K562 (cell line): ENCODE measurements around the gene ASIC5. TPM values are rescaled to one million over a fixed set of nuclear protein-coding genes. Genes with fewer than 3 reads are reported as not detected.

ENCODE experiments used
- ATAC-seq: fragments of 200-7000 bp; cut with Tn5 transposase; 3 replicates; pipeline ENCODE4 v1.9.1; 2020; ENCODE audit warnings: moderate library complexity
- BruUV-seq: library from RNA; stranded (reverse); fragments of 400-500 nt; replicated peaks from 2 replicates; lab custom pipeline; 2021; lab: Mats Ljungman, UMichigan
- CTCF ChIA-PET: fragments of 300-600 bp; formaldehyde crosslinking; extraction: SDS; loops from one replicate; lab custom pipeline; 2021; ENCODE audit warnings: low intra/inter-chr PET ratio; lab: Yijun Ruan, JAX
- POLR2A ChIA-PET: fragments of 300-600, 350-650 bp; sonication (Branson Sonifier 250); formaldehyde crosslinking; extraction: SDS; loops from one replicate; lab custom pipeline; 2021; ENCODE audit warnings: antibody characterized with exemption, inconsistent platforms; lab: Yijun Ruan, JAX
- DNase-seq, 4 experiments: peaks; one replicate each; pipeline versions ENCODE4 v3.0.0 to v3.0.0-alpha.2; 2011 to 2018; ENCODE audit warnings: low spot score in 3 of 4, mixed read lengths in 3 of 4; ENCODE audit errors: extremely low read depth in 1 of 4
- FAIRE-seq: peaks from 2 replicates; lab custom pipeline; 2011; peaks lifted over from hg19 to GRCh38; lab: Jason Lieb, UNC
- H2AFZ ChIP-seq: 2 replicates; pipeline ENCODE4 v1.6.0; 2011; ENCODE audit warnings: low read depth, low read length, control low read depth, inconsistent platforms
- H3K27ac ChIP-seq: fragments of 200-600 bp; 3 replicates; pipeline ENCODE4 v1.8.0; 2011; ENCODE audit warnings: low read depth, mild to moderate bottlenecking, control low read depth, inconsistent platforms, low read length, moderate library complexity, mixed read lengths; ENCODE audit errors: extremely low read depth
- H3K27me3 ChIP-seq, 2 experiments: fragments of 300-600 bp in 1 of 2; 2 replicates in 1 of 2; 3 replicates in 1 of 2; pipeline versions ENCODE4 v1.6.0 to v1.8.0; 2011; ENCODE audit warnings: inconsistent platforms in 2 of 2, low read length in 2 of 2, mild to moderate bottlenecking in 1 of 2, mixed read lengths in 1 of 2, moderate library complexity in 1 of 2; ENCODE audit not compliant: control insufficient read depth in 2 of 2, insufficient read depth in 2 of 2
- H3K36me3 ChIP-seq: fragments of 300-600 bp; 3 replicates; pipeline ENCODE4 v1.8.0; 2011; ENCODE audit warnings: mild to moderate bottlenecking, low read length, inconsistent platforms; ENCODE audit not compliant: control insufficient read depth, insufficient read depth
- H3K4me1 ChIP-seq, 2 experiments: fragments of 200-600 bp in 1 of 2; replicated peaks in 1 of 2; 2 replicates in 1 of 2; 3 replicates in 1 of 2; pipeline versions ENCODE4 v1.5.1 to v1.8.0; 2011; ENCODE audit warnings: inconsistent platforms in 2 of 2, low read length in 2 of 2, mild to moderate bottlenecking in 1 of 2, mixed read lengths in 1 of 2, moderate library complexity in 1 of 2; ENCODE audit not compliant: control insufficient read depth in 2 of 2, insufficient read depth in 2 of 2
- H3K4me2 ChIP-seq: 2 replicates; pipeline ENCODE4 v1.6.1; 2011; ENCODE audit warnings: low read length, control low read depth, inconsistent platforms, mixed read lengths; ENCODE audit not compliant: insufficient read depth
- H3K4me3 ChIP-seq: fragments of 200-600 bp; sonication (generic), shearing (Covaris generic); 2 replicates; pipeline ENCODE4 v1.5.1; 2016; ENCODE audit warnings: control low read depth, inconsistent platforms
- H3K79me2 ChIP-seq: fragments of 200-600 bp; 3 replicates; pipeline ENCODE4 v1.8.0; 2011; ENCODE audit warnings: low read length, inconsistent platforms; ENCODE audit not compliant: control insufficient read depth, insufficient read depth
- H3K9ac ChIP-seq, 2 experiments: 2 replicates each; pipeline versions ENCODE4 v1.6.0 to v1.6.1; 2011; ENCODE audit warnings: low read depth in 2 of 2, low read length in 2 of 2, control low read depth in 1 of 2, inconsistent platforms in 1 of 2, mild to moderate bottlenecking in 1 of 2, mixed read lengths in 1 of 2; ENCODE audit not compliant: insufficient read depth in 1 of 2
- H3K9me1 ChIP-seq: one replicate; pipeline ENCODE4 v1.6.0; 2011; ENCODE audit warnings: inconsistent platforms, mild to moderate bottlenecking, low read length, moderate library complexity; ENCODE audit not compliant: control insufficient read depth, insufficient read depth
- H3K9me3 ChIP-seq: replicated peaks from 2 replicates; pipeline ENCODE4 v1.5.1; 2011; ENCODE audit warnings: low read depth, low read length, inconsistent platforms; ENCODE audit not compliant: control insufficient read depth, insufficient read depth
- H4K20me1 ChIP-seq: replicated peaks from 2 replicates; pipeline ENCODE4 v1.6.1; 2011; ENCODE audit warnings: low read length, inconsistent platforms, mixed read lengths; ENCODE audit not compliant: control insufficient read depth, insufficient read depth
- HOXB6 ChIP-seq: fragments of 250-450 bp; sonication (Bioruptor Pico); IDR thresholded peaks from 2 replicates; pipeline ENCODE4 v1.5.1; 2022; ENCODE audit warnings: mild to moderate bottlenecking, borderline replicate concordance
- L3MBTL2 ChIP-seq: fragments of 450-650 bp; IDR thresholded peaks from 2 replicates; pipeline ENCODE4 v1.6.1; 2016; ENCODE audit warnings: mild to moderate bottlenecking, moderate library complexity
- NFXL1 ChIP-seq: fragments of 450-650 bp; formaldehyde crosslinking; IDR thresholded peaks from 2 replicates; pipeline ENCODE4 v1.4.0; 2021; ENCODE audit warnings: mild to moderate bottlenecking
- PHTF2 ChIP-seq: fragments of 250-450 bp; sonication (Bioruptor Pico); IDR thresholded peaks from 2 replicates; pipeline ENCODE4 v1.5.0; 2021; ENCODE audit warnings: mild to moderate bottlenecking
- TCFL5 ChIP-seq: fragments of 250-450 bp; sonication (Bioruptor Pico); conservative IDR thresholded peaks from 2 replicates; pipeline ENCODE4 v1.6.1; 2021; ENCODE audit warnings: mild to moderate bottlenecking, moderate library complexity, matching md5 sums
- ZC3H4 ChIP-seq: sonication (generic); formaldehyde crosslinking; IDR thresholded peaks from 2 replicates; pipeline ENCODE4 v1.9.0; 2021; ENCODE audit warnings: missing genetic modification reagents, borderline replicate concordance
- ZNF699 ChIP-seq: fragments of 250-450 bp; sonication (Bioruptor Pico); IDR thresholded peaks from 2 replicates; pipeline ENCODE4 v1.8.0; 2021; ENCODE audit warnings: mild to moderate bottlenecking, moderate library complexity; ENCODE audit not compliant: insufficient replicate concordance
- WGBS: fragments of 100-300 bp; shearing (Covaris generic); methylation state at CpG from one replicate; pipeline ENCODE4 v1.1.6; 2016; ENCODE audit warnings: low coverage, mixed read lengths; ENCODE audit not compliant: insufficient coverage; ENCODE audit errors: missing lambda C conversion rate; 5-methylcytosine and 5-hydroxymethylcytosine counted together
- in situ Hi-C: fragments of 300-500 bp; cut with MboI; formaldehyde crosslinking; loops from 4 replicates; pipeline ENCODE4 v1.15.0; 2018; ENCODE audit warnings: inconsistent platforms, mixed read lengths
- intact Hi-C: fragments of 100-400 bp; cut with micrococcal nuclease; formaldehyde crosslinking; loops from 2 replicates; pipeline ENCODE4 v1.14.2; 2022
- polyA plus RNA-seq, 8 experiments: library from polyadenylated mRNA; depleted of rRNA in 4 of 8; stranded (reverse) in 5 of 8; unstranded in 3 of 8; fragments of >200 nt; fragmentation: Nextera tagmentation in 2 of 8; fragmentation: Illumina TruSeq in 1 of 8; extraction: Ambion mirVana in 2 of 8; extraction: Trizol in 1 of 8; gene quantifications; 2 replicates each; pipeline versions ENCODE4 v1.2.1 to v1.2.3, GENCODE V29; 2011 to 2014; ENCODE audit warnings: inconsistent platforms in 1 of 8, missing spikeins in 1 of 8
- total RNA-seq, 7 experiments: library from RNA; depleted of rRNA in 6 of 7; stranded (reverse); fragments of >200 nt in 6 of 7; fragmentation: Illumina TruSeq in 2 of 7; extraction: Trizol in 2 of 7; gene quantifications; 2 replicates each; pipeline versions ENCODE4 v1.2.1 to v1.2.3, GENCODE V29; 2011 to 2021; ENCODE audit warnings: low replicate concordance in 1 of 7
- TF ChIP-seq, protein P1 (sequence below): fragments of 250-450 bp; sonication (Bioruptor Pico); IDR thresholded peaks from 2 replicates; pipeline ENCODE4 v1.4.0; 2020
- TF ChIP-seq, protein P2 (sequence below): fragments of 150-350 bp; conservative IDR thresholded peaks from 2 replicates; pipeline ENCODE4 v1.6.1; 2014; ENCODE audit warnings: low read length
- TF ChIP-seq, protein P3 (sequence below), 2 experiments: fragments of 450-650 bp in 1 of 2; sonication (generic) in 1 of 2; formaldehyde crosslinking in 1 of 2; IDR thresholded peaks in 1 of 2; conservative IDR thresholded peaks in 1 of 2; 2 replicates each; pipeline versions ENCODE4 v1.6.1 to v1.8.1; 2016 to 2023; ENCODE audit warnings: mild to moderate bottlenecking in 2 of 2, moderate library complexity in 2 of 2, inconsistent platforms in 1 of 2, missing genetic modification reagents in 1 of 2

The ASIC5 gene
- total and polyA plus RNA-seq, 9 of the 15 experiments (the other 6 are each of a cell fraction or from before 2014, with no cell fraction given) = not detected

DNA sequence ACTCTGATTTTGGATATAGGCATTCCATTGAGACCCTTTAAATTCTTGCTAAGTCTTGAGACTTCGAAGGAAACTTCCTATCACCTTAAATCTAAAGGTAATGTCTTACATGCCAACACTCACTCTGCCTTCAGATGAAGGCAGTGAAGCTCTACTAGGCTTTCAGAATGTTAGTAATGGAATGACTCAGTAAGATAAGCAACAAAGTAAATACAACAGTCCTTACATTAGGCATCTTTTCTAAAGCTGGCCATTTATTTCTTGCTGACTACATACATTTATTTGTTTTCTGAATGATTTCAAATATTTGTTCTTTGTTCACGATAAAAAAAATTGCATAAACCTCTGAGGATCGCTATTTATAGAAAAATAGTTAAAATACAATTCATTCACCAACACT, 43.5 kb downstream of the ASIC5 start:
- H3K4me2 ChIP-seq = no peak overlapping the region
- intact Hi-C loops (no loop called here), in situ Hi-C loops (no loop called here)
- DNase-seq (no peak), ATAC-seq (no peak), FAIRE-seq (no peak)
- no peak overlapping the region for H3K4me3 ChIP-seq
- H3K9me3 ChIP-seq = no peaks in the 10 kb centered on the region; the same call in 1 of the 2 replicates
- 0% methylated on average over 3 of the region's 3 CpGs for WGBS
- H3K27ac ChIP-seq = no peak overlapping the region
- no peaks in the 10 kb centered on the region for H3K36me3 ChIP-seq
- CTCF ChIA-PET = no interaction called here
- BruUV-seq = no TSS peak
- TF ChIP-seq ZNF699 (no peak), NFXL1 (CRISPR knock-in tag) (no peak), TCFL5 (CRISPR knock-in tag) (no peak), ZC3H4 (no peak), HOXB6 (no peak), L3MBTL2 (no peak), PHTF2 (CRISPR knock-in tag) (no peak)
- TF ChIP-seq, protein P1, sequence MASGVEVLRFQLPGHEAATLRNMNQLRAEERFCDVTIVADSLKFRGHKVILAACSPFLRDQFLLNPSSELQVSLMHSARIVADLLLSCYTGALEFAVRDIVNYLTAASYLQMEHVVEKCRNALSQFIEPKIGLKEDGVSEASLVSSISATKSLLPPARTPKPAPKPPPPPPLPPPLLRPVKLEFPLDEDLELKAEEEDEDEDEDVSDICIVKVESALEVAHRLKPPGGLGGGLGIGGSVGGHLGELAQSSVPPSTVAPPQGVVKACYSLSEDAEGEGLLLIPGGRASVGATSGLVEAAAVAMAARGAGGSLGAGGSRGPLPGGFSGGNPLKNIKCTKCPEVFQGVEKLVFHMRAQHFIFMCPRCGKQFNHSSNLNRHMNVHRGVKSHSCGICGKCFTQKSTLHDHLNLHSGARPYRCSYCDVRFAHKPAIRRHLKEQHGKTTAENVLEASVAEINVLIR (CRISPR knock-in tag) = no peak
- TF ChIP-seq, protein P2, sequence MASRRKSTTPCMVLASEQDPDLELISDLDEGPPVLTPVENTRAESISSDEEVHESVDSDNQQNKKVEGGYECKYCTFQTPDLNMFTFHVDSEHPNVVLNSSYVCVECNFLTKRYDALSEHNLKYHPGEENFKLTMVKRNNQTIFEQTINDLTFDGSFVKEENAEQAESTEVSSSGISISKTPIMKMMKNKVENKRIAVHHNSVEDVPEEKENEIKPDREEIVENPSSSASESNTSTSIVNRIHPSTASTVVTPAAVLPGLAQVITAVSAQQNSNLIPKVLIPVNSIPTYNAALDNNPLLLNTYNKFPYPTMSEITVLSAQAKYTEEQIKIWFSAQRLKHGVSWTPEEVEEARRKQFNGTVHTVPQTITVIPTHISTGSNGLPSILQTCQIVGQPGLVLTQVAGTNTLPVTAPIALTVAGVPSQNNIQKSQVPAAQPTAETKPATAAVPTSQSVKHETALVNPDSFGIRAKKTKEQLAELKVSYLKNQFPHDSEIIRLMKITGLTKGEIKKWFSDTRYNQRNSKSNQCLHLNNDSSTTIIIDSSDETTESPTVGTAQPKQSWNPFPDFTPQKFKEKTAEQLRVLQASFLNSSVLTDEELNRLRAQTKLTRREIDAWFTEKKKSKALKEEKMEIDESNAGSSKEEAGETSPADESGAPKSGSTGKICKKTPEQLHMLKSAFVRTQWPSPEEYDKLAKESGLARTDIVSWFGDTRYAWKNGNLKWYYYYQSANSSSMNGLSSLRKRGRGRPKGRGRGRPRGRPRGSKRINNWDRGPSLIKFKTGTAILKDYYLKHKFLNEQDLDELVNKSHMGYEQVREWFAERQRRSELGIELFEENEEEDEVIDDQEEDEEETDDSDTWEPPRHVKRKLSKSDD = no peak
- TF ChIP-seq, protein P3, sequence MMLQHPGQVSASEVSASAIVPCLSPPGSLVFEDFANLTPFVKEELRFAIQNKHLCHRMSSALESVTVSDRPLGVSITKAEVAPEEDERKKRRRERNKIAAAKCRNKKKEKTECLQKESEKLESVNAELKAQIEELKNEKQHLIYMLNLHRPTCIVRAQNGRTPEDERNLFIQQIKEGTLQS (IDR thresholded peaks at IDR 0.05) = no peak
- TF ChIP-seq, protein P3 (CRISPR knock-in tag; conservative IDR thresholded peaks at IDR 0.05) = no peak
- H3K4me1 ChIP-seq = no peaks in the 10 kb centered on the region
- no peaks in the 10 kb centered on the region for H3K27me3 ChIP-seq
- POLR2A ChIA-PET = no interaction called here
- H3K79me2 ChIP-seq = no peaks in the 10 kb centered on the region
- no peak overlapping the region for H2AFZ ChIP-seq
- H4K20me1 ChIP-seq = no peaks in the 10 kb centered on the region
- no peaks in the 10 kb centered on the region for H3K9me1 ChIP-seq
- H3K9ac ChIP-seq = no peak overlapping the region
